NB4 (cell line): ENCODE data around the gene MED13L.

Source experiments
- MAX ChIP-seq: IDR thresholded peaks from 2 replicates; pipeline ENCODE4 v1.6.1; 2011; ENCODE audit warnings: low read depth, low read length
- POLR2A ChIP-seq: IDR thresholded peaks from 2 replicates; pipeline ENCODE4 v1.6.1; 2011; ENCODE audit warnings: mild to moderate bottlenecking; ENCODE audit not compliant: insufficient read length; ENCODE audit errors: extremely low read depth
- TF ChIP-seq, protein P1 (sequence below): IDR thresholded peaks from one replicate; pipeline ENCODE4 v1.5.1; 2012; ENCODE audit warnings: low read depth, low read length

GRCh38 chr12:116150001-116150400 is 127.5 kb downstream of the MED13L start:
- TF ChIP-seq, protein P1, sequence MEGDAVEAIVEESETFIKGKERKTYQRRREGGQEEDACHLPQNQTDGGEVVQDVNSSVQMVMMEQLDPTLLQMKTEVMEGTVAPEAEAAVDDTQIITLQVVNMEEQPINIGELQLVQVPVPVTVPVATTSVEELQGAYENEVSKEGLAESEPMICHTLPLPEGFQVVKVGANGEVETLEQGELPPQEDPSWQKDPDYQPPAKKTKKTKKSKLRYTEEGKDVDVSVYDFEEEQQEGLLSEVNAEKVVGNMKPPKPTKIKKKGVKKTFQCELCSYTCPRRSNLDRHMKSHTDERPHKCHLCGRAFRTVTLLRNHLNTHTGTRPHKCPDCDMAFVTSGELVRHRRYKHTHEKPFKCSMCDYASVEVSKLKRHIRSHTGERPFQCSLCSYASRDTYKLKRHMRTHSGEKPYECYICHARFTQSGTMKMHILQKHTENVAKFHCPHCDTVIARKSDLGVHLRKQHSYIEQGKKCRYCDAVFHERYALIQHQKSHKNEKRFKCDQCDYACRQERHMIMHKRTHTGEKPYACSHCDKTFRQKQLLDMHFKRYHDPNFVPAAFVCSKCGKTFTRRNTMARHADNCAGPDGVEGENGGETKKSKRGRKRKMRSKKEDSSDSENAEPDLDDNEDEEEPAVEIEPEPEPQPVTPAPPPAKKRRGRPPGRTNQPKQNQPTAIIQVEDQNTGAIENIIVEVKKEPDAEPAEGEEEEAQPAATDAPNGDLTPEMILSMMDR: no peak
- TF ChIP-seq POLR2A: no peak
- TF ChIP-seq MAX: no peak
